OCI-LY3 (cell line): ENCODE data around the gene SLC29A2.

Experiments
- H2AFZ ChIP-seq: fragments of 200-600, 300-600 bp; shearing (Covaris generic); 2 replicates; pipeline ENCODE4 v1.6.0; 2014; ENCODE audit warnings: antibody characterized with exemption, low read depth, low read length
- H3K27ac ChIP-seq: fragments of 200-600, 300-600 bp; sonication (generic); 2 replicates; pipeline ENCODE4 v1.5.1; 2014; ENCODE audit warnings: mild to moderate bottlenecking, low read length, moderate library complexity, mixed read lengths
- H3K27me3 ChIP-seq: fragments of 200-600, 300-600 bp; sonication (generic); 2 replicates; pipeline ENCODE4 v1.6.1; 2014; ENCODE audit warnings: low read depth, low read length, mixed read lengths
- H3K36me3 ChIP-seq: fragments of 200-600, 300-600 bp; sonication (generic); replicated peaks from 2 replicates; pipeline ENCODE3; 2014; ENCODE audit warnings: low read depth, low read length, mixed read lengths
- H3K4me1 ChIP-seq: fragments of 300-600, 200-600 bp; sonication (generic); 2 replicates; pipeline ENCODE4 v1.6.1; 2014; ENCODE audit warnings: low read length, mixed read lengths
- H3K4me2 ChIP-seq: fragments of 200-600, 300-600 bp; sonication (generic); 2 replicates; pipeline ENCODE4 v1.6.1; 2014; ENCODE audit warnings: low read length, mixed read lengths
- H3K4me3 ChIP-seq: fragments of 300-600, 200-600 bp; sonication (generic); 2 replicates; pipeline ENCODE4 v1.5.1; 2014; ENCODE audit warnings: antibody characterized with exemption, mild to moderate bottlenecking, low read length, moderate library complexity
- H3K79me2 ChIP-seq: fragments of 300-600, 200-600 bp; shearing (Covaris generic); 2 replicates; pipeline ENCODE4 v1.6.1; 2014; ENCODE audit warnings: mild to moderate bottlenecking, low read length, mixed read lengths
- H3K9ac ChIP-seq: fragments of 300-600, 200-600 bp; shearing (Covaris generic); 2 replicates; pipeline ENCODE4 v1.6.0; 2014; ENCODE audit warnings: mild to moderate bottlenecking, low read length, moderate library complexity
- H3K9me3 ChIP-seq: fragments of 200-600, 300-600 bp; shearing (Covaris generic); 2 replicates; pipeline ENCODE4 v1.6.1; 2014; ENCODE audit warnings: low read length, mixed read lengths; ENCODE audit not compliant: insufficient read depth
- H4K20me1 ChIP-seq: fragments of 200-600, 300-600 bp; sonication (generic); 2 replicates; pipeline ENCODE4 v1.6.1; 2016; ENCODE audit warnings: low read length, mixed read lengths; ENCODE audit not compliant: insufficient read depth
- EZH2phosphoT487 ChIP-seq: fragments of 200-600 bp; shearing (Covaris generic); IDR thresholded peaks from 2 replicates; pipeline ENCODE4 v1.6.1; 2018; ENCODE audit warnings: antibody characterized with exemption, mixed run types, low read depth
- TF ChIP-seq, protein P1 (sequence below): fragments of 200-600, 300-600 bp; sonication (generic); IDR thresholded peaks from 2 replicates; pipeline ENCODE4 v1.5.1; 2014; ENCODE audit warnings: antibody characterized with exemption, low read length, low read depth

Gene SLC29A2

DNA sequence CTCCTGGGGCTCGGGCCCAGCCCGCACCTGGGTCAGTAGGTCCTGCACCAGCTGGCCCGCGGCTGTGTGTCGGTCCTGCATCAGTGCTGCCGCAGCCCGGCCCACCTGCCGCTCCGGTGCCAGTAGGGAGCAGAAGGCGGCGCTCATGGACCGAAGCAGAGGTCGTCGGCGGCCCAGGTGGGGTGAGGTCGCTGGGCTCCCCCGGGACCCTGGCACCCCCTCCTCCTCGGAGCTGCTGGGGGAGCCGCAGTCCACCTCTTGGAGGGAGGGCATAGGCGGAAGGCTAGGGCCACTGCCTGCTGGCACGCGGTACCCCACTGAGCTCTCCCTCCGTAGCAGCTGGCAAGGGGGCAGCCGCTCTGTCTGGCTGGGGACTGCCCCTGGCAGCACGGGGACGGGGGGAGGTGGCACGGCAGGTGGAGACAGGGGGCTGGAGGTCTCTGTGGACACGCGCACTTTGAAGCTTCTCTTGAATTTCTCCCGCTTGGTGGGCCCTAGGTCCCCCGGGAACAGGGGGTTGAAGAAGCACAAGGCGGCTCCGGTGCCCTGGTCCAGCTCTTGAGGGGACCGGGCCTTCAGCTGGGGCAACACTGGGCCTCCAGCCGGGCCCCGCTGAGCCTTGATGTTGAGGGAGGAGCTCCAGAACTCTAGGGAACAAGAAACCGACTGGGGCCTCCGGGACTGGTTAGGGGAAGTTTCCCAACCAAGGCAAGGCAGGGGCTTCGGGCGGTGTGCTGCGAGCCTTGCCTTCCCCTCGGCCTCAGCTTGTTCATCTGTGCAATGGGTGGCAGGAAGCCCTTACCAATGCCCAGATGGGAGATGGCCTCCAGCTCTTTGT, 36.7 kb downstream of the SLC29A2 start:
- Histone ChIP-seq H3K4me1 (no peaks in the 10 kb centered on the region), H3K4me3 (no peak overlapping the region), H4K20me1 (no peaks in the 10 kb centered on the region), H2AFZ (no peak overlapping the region), H3K9me3 (no peaks in the 10 kb centered on the region), H3K27ac (no peak overlapping the region), H3K36me3 (peaks cover 12% of the 10 kb centered on the region), H3K79me2 (no peaks in the 10 kb centered on the region), H3K27me3 (no peaks in the 10 kb centered on the region), H3K4me2 (no peak overlapping the region), H3K9ac (no peak overlapping the region)
- TF ChIP-seq EZH2phosphoT487 = no peak
- TF ChIP-seq, protein P1, sequence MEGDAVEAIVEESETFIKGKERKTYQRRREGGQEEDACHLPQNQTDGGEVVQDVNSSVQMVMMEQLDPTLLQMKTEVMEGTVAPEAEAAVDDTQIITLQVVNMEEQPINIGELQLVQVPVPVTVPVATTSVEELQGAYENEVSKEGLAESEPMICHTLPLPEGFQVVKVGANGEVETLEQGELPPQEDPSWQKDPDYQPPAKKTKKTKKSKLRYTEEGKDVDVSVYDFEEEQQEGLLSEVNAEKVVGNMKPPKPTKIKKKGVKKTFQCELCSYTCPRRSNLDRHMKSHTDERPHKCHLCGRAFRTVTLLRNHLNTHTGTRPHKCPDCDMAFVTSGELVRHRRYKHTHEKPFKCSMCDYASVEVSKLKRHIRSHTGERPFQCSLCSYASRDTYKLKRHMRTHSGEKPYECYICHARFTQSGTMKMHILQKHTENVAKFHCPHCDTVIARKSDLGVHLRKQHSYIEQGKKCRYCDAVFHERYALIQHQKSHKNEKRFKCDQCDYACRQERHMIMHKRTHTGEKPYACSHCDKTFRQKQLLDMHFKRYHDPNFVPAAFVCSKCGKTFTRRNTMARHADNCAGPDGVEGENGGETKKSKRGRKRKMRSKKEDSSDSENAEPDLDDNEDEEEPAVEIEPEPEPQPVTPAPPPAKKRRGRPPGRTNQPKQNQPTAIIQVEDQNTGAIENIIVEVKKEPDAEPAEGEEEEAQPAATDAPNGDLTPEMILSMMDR = no peak

DNA sequence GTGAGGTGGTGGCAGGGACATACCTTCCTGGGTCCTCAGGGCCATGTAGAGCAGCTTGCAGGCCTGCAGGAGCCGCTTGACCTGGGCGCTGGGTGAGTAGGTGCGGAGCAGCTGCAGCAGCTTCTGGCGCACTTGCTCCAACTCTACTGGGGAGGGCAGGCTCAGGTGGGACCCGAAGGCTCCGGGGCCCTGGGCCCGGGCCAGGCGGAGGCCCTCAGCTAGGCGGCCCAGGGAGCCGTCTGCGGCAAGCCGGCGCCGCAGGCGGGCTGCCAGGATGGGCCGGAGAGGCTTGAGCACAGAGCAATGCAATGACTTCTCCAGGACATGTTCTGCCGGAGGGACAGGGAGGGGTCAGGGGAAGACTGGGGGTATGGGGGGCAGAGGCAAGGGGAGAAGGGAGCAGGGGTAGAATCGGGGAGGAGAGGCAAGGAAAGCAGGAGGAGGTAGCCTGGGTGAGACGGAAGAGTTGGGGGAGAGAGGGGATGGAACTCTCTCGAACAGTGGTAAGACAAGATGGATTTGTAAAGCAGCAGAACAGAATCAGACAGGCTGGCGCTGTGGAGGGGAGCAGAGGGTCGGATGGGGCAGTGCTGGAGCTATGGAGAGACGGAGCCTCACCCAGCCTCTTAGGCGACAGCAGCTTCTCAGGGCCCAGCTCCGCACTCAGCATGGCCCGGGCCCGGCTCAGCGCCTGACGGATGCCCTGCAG, 37.5 kb downstream of the SLC29A2 start:
- Histone ChIP-seq H3K27ac (no peak overlapping the region), H3K27me3 (no peaks in the 10 kb centered on the region), H3K4me2 (no peak overlapping the region), H3K4me3 (no peak overlapping the region), H3K4me1 (no peaks in the 10 kb centered on the region), H3K79me2 (no peaks in the 10 kb centered on the region), H3K9me3 (no peaks in the 10 kb centered on the region), H3K36me3 (peaks cover 8% of the 10 kb centered on the region), H4K20me1 (no peaks in the 10 kb centered on the region), H2AFZ (no peak overlapping the region), H3K9ac (no peak overlapping the region)
- TF ChIP-seq, protein P1 = no peak
- no peak for TF ChIP-seq EZH2phosphoT487

GRCh38 chr11:66333220-66333877, 38.2 kb downstream of the SLC29A2 start:
- no peak overlapping the region for H3K4me3 ChIP-seq
- no peaks in the 10 kb centered on the region for H3K79me2 ChIP-seq
- H3K27ac ChIP-seq = no peak overlapping the region
- H3K27me3 ChIP-seq = no peaks in the 10 kb centered on the region
- H4K20me1 ChIP-seq = no peaks in the 10 kb centered on the region
- H3K4me2 ChIP-seq = no peak overlapping the region
- H3K9me3 ChIP-seq = no peaks in the 10 kb centered on the region
- H3K36me3 ChIP-seq = peaks cover 7% of the 10 kb centered on the region
- no peak overlapping the region for H3K9ac ChIP-seq
- TF ChIP-seq, protein P1 = no peak
- TF ChIP-seq EZH2phosphoT487 = no peak
- H3K4me1 ChIP-seq = peaks cover 6% of the 10 kb centered on the region
- H2AFZ ChIP-seq = no peak overlapping the region
